SU-DHL-6 (cell line): ENCODE measurements around the gene ZC3H7B.
A peak's percentile ranks its signal among the peaks of the same experiment; 100 is the strongest.

Experiments
- H2AFZ ChIP-seq: fragments of 200-600 bp; sonication (generic); 2 replicates; pipeline ENCODE4 v1.6.1; 2014; ENCODE audit warnings: low read depth, mild to moderate bottlenecking, moderate library complexity, mixed read lengths, antibody characterized with exemption, low read length; ENCODE audit not compliant: severe bottlenecking
- H3F3A ChIP-seq: fragments of 200-600 bp; shearing (Covaris generic); 2 replicates; pipeline ENCODE4 v1.6.0; 2016; ENCODE audit warnings: antibody characterized with exemption, mild to moderate bottlenecking; ENCODE audit not compliant: insufficient read depth
- H3K27ac ChIP-seq: fragments of 200-600 bp; sonication (generic); 2 replicates; pipeline ENCODE4 v1.5.1; 2016; ENCODE audit warnings: low read depth, mild to moderate bottlenecking, low read length, moderate library complexity, mixed read lengths
- H3K27me3 ChIP-seq: fragments of 200-600 bp; sonication (generic), shearing (Covaris generic); 2 replicates; pipeline ENCODE4 v1.6.0; 2014; ENCODE audit warnings: mild to moderate bottlenecking, low read length
- H3K36me3 ChIP-seq: fragments of 200-600 bp; sonication (generic); 2 replicates; pipeline ENCODE4 v1.6.1; 2014; ENCODE audit warnings: mild to moderate bottlenecking, low read length, mixed read lengths
- H3K4me2 ChIP-seq: fragments of 300-600, 200-600 bp; shearing (Covaris generic), sonication (generic); 2 replicates; pipeline ENCODE4 v1.6.0; 2014; ENCODE audit warnings: low read length, low read depth, mild to moderate bottlenecking; ENCODE audit not compliant: poor library complexity, severe bottlenecking
- H3K4me3 ChIP-seq: fragments of 200-600 bp; sonication (generic); 2 replicates; pipeline ENCODE4 v1.5.1; 2014; ENCODE audit warnings: antibody characterized with exemption, low read length, mild to moderate bottlenecking, mixed read lengths; ENCODE audit not compliant: insufficient read depth, poor library complexity, severe bottlenecking
- H3K79me2 ChIP-seq: fragments of 200-600 bp; sonication (generic); 2 replicates; pipeline ENCODE4 v1.6.1; 2014; ENCODE audit warnings: mild to moderate bottlenecking, low read length, moderate library complexity; ENCODE audit not compliant: insufficient read depth
- H3K9ac ChIP-seq: fragments of 200-600 bp; sonication (generic); 2 replicates; pipeline ENCODE4 v1.7.0; 2014; ENCODE audit warnings: mild to moderate bottlenecking, low read length
- H3K9me2 ChIP-seq: fragments of 200-600 bp; sonication (generic); replicated peaks from 2 replicates; pipeline ENCODE4 v1.6.1; 2014; ENCODE audit warnings: low read length; ENCODE audit not compliant: insufficient read depth
- H3K9me3 ChIP-seq: fragments of 200-600 bp; sonication (generic); 2 replicates; pipeline ENCODE4 v1.6.1; 2014; ENCODE audit warnings: low read length, mixed read lengths; ENCODE audit not compliant: insufficient read depth
- H4K20me1 ChIP-seq: fragments of 200-600 bp; sonication (generic); 2 replicates; pipeline ENCODE4 v1.6.1; 2014; ENCODE audit warnings: low read depth, mild to moderate bottlenecking, antibody characterized with exemption, low read length, moderate library complexity, mixed read lengths
- CTCF ChIP-seq: fragments of 200-600 bp; sonication (generic); IDR thresholded peaks from one replicate; pipeline ENCODE4 v1.5.1; 2017; ENCODE audit warnings: antibody characterized with exemption, mild to moderate bottlenecking, low read length, moderate library complexity; ENCODE audit not compliant: insufficient read depth, poor library complexity, severe bottlenecking
- EZH2phosphoT487 ChIP-seq: fragments of 200-600 bp; sonication (generic), shearing (Covaris generic); conservative IDR thresholded peaks from 2 replicates; pipeline ENCODE4 v1.6.1; 2018; ENCODE audit warnings: mild to moderate bottlenecking, antibody characterized with exemption, low read length, moderate library complexity, mixed read lengths

ZC3H7B gene

GRCh38 chr22:41284465-41284864 lies 16.9 kb upstream of the ZC3H7B start:
- Histone ChIP-seq H3F3A (0 out of 2 replicates have a peak, but pooled peaks cover under 1% of the 10 kb centered on the region), H3K79me2 (peaks cover 46% of the 10 kb centered on the region), H4K20me1 (no peaks in the 10 kb centered on the region; the same call in 1 of the 2 replicates), H3K9ac (peak overlapping the region; percentile 91), H3K36me3 (no peaks in the 10 kb centered on the region), H3K4me3 (no peak overlapping the region), H2AFZ (no peak overlapping the region), H3K4me2 (peak overlapping the region; percentile 75), H3K27me3 (no peaks in the 10 kb centered on the region), H3K9me2 (no peaks in the 10 kb centered on the region), H3K9me3 (no peaks in the 10 kb centered on the region), H3K27ac (no peak overlapping the region)
- TF ChIP-seq CTCF (no peak), EZH2phosphoT487 (no peak)

GRCh38 chr22:41285441-41285819 lies 15.9 kb upstream of the ZC3H7B start:
- H3K9ac ChIP-seq = peak overlapping the region; percentile 91
- peak overlapping the region; percentile 80 for H2AFZ ChIP-seq
- peak overlapping the region; percentile 75 for H3K4me2 ChIP-seq
- H3K36me3 ChIP-seq = no peaks in the 10 kb centered on the region
- 0 out of 2 replicates have a peak, but pooled peaks cover 4% of the 10 kb centered on the region for H3F3A ChIP-seq
- peak overlapping the region; percentile 91 for H3K4me3 ChIP-seq
- no peaks in the 10 kb centered on the region for H3K9me2 ChIP-seq
- no peaks in the 10 kb centered on the region for H3K9me3 ChIP-seq
- H3K27ac ChIP-seq = peak overlapping the region; percentile 54
- H4K20me1 ChIP-seq = no peaks in the 10 kb centered on the region; the same call in 1 of the 2 replicates
- TF ChIP-seq EZH2phosphoT487 = no peak
- TF ChIP-seq CTCF = no peak
- no peaks in the 10 kb centered on the region for H3K27me3 ChIP-seq
- H3K79me2 ChIP-seq = peaks cover 46% of the 10 kb centered on the region

GRCh38 chr22:41285820-41286638 lies 15.3 kb upstream of the ZC3H7B start, which contains the start of gene RANGAP1:
TSS of gene RANGAP1 (minus strand) at chr22:41286187. CDS start at chr22:41281044, 5,143 bp downstream.
- Histone ChIP-seq H3K36me3 (no peaks in the 10 kb centered on the region), H4K20me1 (no peaks in the 10 kb centered on the region; the same call in 1 of the 2 replicates), H3F3A (0 out of 2 replicates have a peak, but pooled peaks cover 4% of the 10 kb centered on the region), H3K9me3 (no peaks in the 10 kb centered on the region), H3K9me2 (no peaks in the 10 kb centered on the region), H2AFZ (peak within 1 kb of the TSS; percentile 80), H3K27ac (peak within 1 kb of the TSS; percentile 80), H3K27me3 (no peaks in the 10 kb centered on the region), H3K9ac (peak within 1 kb of the TSS; percentile 91), H3K4me2 (peak within 1 kb of the TSS; percentile 89), H3K4me3 (peak within 1 kb of the TSS; percentile 91), H3K79me2 (peaks cover 40% of the 10 kb centered on the region)
- TF ChIP-seq EZH2phosphoT487 = no peak
- no peak for TF ChIP-seq CTCF
